HCT116 (cell line): Measurements from ENCODE around the gene FLYWCH1.
A peak's percentile ranks its signal among the peaks of the same experiment; 100 is the strongest.
"Not testable (repeated sequence)": the region's sequence is repeated elsewhere in the genome, so short reads cannot be mapped to it uniquely, and the experiment has no call there.

Experiments
- EGR1 ChIP-seq: IDR thresholded peaks from 2 replicates; pipeline ENCODE4 v1.6.1; 2012; ENCODE audit warnings: low read depth
- EZH2 ChIP-seq: fragments of 200-600 bp; sonication (generic); IDR thresholded peaks from 2 replicates; pipeline ENCODE4 v1.6.1; 2017; ENCODE audit warnings: antibody characterized with exemption, mixed run types
- MAX ChIP-seq: IDR thresholded peaks from 2 replicates; pipeline ENCODE4 v1.6.1; 2012
- POLR2A ChIP-seq: IDR thresholded peaks from 2 replicates; pipeline ENCODE4 v1.7.0; 2011; ENCODE audit warnings: borderline replicate concordance; ENCODE audit not compliant: insufficient read depth, insufficient read length; ENCODE audit errors: extremely low read depth
- POLR2AphosphoS5 ChIP-seq: IDR thresholded peaks from 2 replicates; pipeline ENCODE4 v1.6.1; 2011; ENCODE audit warnings: mild to moderate bottlenecking, low read depth, low read length, moderate library complexity
- SIN3A ChIP-seq: IDR thresholded peaks from 2 replicates; pipeline ENCODE4 v1.6.1; 2012; ENCODE audit warnings: low read depth
- YY1 ChIP-seq: IDR thresholded peaks from 2 replicates; pipeline ENCODE4 v1.6.1; 2011; ENCODE audit warnings: low read length, low read depth, moderate library complexity, mild to moderate bottlenecking; ENCODE audit not compliant: insufficient replicate concordance; ENCODE audit errors: extremely low read depth
- ZFX ChIP-seq: fragments of 450-650 bp; IDR thresholded peaks from 2 replicates; pipeline ENCODE4 v1.6.1; 2017
- ZNF274 ChIP-seq: fragments of 200-500 bp; sonication (Bioruptor generic); IDR thresholded peaks from 2 replicates; pipeline ENCODE4 v1.6.1; 2014; ENCODE audit warnings: mild to moderate bottlenecking, low read depth, low read length, inconsistent platforms
- TF ChIP-seq, protein P1 (sequence below), 3 experiments: fragments of 200-600 bp in 1 of 3; sonication (generic) in 1 of 3; IDR thresholded peaks in 2 of 3; conservative IDR thresholded peaks in 1 of 3; 2 replicates each; pipeline ENCODE4 v1.5.1; 2012 to 2017; ENCODE audit warnings: low read depth in 2 of 3, low read length in 2 of 3, antibody characterized with exemption in 1 of 3, borderline replicate concordance in 1 of 3, control low read depth in 1 of 3, mild to moderate bottlenecking in 1 of 3, mixed read lengths in 1 of 3, mixed run types in 1 of 3, moderate library complexity in 1 of 3; ENCODE audit not compliant: insufficient read depth in 1 of 3
- TF ChIP-seq, protein P2 (sequence below): IDR thresholded peaks from 2 replicates; pipeline ENCODE4 v1.6.1; 2011; ENCODE audit warnings: mild to moderate bottlenecking, low read length, moderate library complexity; ENCODE audit not compliant: insufficient replicate concordance; ENCODE audit errors: extremely low read depth
- TF ChIP-seq, protein P3 (sequence below): IDR thresholded peaks from 2 replicates; pipeline ENCODE4 v1.6.1; 2012
- TF ChIP-seq, protein P4 (sequence below): IDR thresholded peaks from 2 replicates; pipeline ENCODE4 v1.6.1; 2012; ENCODE audit warnings: low read depth

DNA sequence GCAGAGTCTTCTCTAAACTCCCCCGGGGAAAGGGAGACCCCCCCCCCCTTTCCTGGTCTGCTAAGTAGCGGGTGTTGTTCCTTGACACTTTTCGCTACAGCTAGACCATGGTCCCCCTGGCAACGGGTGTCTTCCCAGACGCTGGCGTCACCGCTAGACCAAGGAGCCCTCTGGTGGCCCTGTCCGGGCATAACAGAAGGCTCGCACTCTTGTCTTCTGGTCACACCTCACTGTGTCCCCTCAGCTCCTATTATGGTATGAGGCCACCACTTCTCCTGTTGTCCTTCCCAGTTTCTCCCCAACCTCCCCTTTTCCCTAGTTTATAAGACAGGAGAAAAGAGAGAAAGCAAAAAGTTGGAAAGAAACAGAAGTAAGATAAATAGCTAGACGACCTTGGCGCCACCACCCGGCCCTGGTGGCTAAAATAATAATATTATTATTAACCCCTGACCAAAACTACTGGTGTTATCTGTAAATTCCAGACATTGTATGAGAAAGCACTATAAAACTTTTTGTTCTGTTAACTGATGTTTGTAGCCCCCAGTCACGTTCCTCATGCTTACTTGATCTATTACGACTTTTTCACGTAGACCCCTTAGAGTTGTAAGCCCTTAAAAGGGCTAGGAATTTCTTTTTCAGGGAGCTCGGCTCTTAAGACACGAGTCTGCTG is 4.5 kb upstream of the FLYWCH1 start:
- not testable (repeated sequence) for TF ChIP-seq POLR2A, YY1, EZH2, SIN3A, ZFX, POLR2AphosphoS5, MAX, EGR1, ZNF274
- TF ChIP-seq, protein P1, sequence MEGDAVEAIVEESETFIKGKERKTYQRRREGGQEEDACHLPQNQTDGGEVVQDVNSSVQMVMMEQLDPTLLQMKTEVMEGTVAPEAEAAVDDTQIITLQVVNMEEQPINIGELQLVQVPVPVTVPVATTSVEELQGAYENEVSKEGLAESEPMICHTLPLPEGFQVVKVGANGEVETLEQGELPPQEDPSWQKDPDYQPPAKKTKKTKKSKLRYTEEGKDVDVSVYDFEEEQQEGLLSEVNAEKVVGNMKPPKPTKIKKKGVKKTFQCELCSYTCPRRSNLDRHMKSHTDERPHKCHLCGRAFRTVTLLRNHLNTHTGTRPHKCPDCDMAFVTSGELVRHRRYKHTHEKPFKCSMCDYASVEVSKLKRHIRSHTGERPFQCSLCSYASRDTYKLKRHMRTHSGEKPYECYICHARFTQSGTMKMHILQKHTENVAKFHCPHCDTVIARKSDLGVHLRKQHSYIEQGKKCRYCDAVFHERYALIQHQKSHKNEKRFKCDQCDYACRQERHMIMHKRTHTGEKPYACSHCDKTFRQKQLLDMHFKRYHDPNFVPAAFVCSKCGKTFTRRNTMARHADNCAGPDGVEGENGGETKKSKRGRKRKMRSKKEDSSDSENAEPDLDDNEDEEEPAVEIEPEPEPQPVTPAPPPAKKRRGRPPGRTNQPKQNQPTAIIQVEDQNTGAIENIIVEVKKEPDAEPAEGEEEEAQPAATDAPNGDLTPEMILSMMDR (IDR thresholded peaks at IDR 0.05 in 2 of 3, conservative IDR thresholded peaks at IDR 0.05 in 1 of 3; ENCODE audit: borderline replicate concordance in 1 of 3, insufficient read depth in 1 of 3, low read depth in 2 of 3, low read length in 2 of 3) = peak in 2 of 3 experiments; percentile 46; a peak in 4 of 6 replicates
- TF ChIP-seq, protein P2, sequence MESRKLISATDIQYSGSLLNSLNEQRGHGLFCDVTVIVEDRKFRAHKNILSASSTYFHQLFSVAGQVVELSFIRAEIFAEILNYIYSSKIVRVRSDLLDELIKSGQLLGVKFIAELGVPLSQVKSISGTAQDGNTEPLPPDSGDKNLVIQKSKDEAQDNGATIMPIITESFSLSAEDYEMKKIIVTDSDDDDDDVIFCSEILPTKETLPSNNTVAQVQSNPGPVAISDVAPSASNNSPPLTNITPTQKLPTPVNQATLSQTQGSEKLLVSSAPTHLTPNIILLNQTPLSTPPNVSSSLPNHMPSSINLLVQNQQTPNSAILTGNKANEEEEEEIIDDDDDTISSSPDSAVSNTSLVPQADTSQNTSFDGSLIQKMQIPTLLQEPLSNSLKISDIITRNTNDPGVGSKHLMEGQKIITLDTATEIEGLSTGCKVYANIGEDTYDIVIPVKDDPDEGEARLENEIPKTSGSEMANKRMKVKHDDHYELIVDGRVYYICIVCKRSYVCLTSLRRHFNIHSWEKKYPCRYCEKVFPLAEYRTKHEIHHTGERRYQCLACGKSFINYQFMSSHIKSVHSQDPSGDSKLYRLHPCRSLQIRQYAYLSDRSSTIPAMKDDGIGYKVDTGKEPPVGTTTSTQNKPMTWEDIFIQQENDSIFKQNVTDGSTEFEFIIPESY = not testable (repeated sequence)
- TF ChIP-seq, protein P3, sequence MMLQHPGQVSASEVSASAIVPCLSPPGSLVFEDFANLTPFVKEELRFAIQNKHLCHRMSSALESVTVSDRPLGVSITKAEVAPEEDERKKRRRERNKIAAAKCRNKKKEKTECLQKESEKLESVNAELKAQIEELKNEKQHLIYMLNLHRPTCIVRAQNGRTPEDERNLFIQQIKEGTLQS = not testable (repeated sequence)
- TF ChIP-seq, protein P4, sequence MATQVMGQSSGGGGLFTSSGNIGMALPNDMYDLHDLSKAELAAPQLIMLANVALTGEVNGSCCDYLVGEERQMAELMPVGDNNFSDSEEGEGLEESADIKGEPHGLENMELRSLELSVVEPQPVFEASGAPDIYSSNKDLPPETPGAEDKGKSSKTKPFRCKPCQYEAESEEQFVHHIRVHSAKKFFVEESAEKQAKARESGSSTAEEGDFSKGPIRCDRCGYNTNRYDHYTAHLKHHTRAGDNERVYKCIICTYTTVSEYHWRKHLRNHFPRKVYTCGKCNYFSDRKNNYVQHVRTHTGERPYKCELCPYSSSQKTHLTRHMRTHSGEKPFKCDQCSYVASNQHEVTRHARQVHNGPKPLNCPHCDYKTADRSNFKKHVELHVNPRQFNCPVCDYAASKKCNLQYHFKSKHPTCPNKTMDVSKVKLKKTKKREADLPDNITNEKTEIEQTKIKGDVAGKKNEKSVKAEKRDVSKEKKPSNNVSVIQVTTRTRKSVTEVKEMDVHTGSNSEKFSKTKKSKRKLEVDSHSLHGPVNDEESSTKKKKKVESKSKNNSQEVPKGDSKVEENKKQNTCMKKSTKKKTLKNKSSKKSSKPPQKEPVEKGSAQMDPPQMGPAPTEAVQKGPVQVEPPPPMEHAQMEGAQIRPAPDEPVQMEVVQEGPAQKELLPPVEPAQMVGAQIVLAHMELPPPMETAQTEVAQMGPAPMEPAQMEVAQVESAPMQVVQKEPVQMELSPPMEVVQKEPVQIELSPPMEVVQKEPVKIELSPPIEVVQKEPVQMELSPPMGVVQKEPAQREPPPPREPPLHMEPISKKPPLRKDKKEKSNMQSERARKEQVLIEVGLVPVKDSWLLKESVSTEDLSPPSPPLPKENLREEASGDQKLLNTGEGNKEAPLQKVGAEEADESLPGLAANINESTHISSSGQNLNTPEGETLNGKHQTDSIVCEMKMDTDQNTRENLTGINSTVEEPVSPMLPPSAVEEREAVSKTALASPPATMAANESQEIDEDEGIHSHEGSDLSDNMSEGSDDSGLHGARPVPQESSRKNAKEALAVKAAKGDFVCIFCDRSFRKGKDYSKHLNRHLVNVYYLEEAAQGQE = not testable (repeated sequence)
